ENCODE results near the gene NOX3.
"Not testable (repeated sequence)": the region's sequence is repeated elsewhere in the genome, so short reads cannot be mapped to it uniquely, and the experiment has no call there.

The NOX3 gene

DNA sequence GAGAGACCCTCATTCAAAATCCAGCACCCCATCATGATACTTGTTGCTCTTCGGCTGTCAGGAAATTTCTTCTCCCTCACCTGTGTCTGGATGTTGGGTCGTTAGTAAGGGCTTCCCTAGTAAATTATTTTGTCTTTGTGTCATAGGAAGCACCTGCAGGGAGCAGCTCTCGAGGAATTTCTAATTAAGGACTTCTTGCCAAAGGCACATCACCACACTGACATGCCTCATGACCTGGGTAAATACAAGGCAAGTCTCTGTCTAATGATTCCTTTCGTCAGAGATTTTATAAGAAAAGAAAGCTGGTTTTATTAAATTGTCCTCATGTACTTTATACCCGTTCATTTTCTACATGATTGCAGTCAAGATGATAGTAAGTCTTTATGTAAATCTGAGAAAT is at the start of gene NOX3:
Gene NOX3, minus strand, starts transcription at position 74 of the 400 bp plus-strand sequence. Its CDS starts 39 bp downstream, at position 35.
- no peak for DNase-seq (ENCODE audit: low read depth in 2 of 2)

DNA sequence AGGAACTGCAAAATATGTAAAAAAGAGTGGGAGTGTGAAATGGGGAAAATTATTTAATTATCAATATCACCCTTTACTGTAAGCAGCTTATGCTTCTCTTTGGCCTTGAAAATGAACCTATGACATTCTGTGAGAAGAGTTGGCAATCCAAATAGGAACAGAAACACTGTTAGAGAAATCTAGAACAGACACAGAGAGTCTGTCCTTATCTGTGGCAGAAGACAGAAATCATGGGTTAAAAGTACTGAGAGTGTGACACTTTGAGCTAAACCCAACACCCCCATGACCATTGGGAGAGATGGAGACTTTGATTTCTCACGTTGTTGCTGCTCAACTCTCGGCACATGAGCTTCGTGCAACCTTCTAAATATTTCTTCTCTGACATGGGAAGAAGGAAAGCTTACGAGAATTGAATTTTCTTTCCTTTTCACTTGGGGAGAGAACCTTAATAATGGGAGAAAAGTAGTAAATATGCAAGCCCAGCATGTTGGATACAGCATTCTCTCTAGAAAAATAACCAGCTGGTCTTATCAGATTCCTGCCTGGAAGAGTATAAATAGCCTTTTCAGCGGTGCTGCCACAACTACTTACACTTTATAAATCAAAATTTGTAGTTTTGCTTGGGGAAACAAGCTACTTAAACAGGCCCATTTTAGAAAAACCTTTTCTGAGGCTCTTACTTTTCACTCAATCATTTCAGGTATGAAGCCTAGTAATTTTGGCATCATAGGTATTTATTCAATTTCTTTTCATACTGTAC is 49.4 kb upstream of the NOX3 start:
- DNase-seq (ENCODE audit: low read depth in 2 of 2), result no peak

- no peak for DNase-seq (ENCODE audit: low read depth in 2 of 2)
Observed at GRCh38 chr6:155502393-155502792, 46.8 kb upstream of the NOX3 start.

- no peak for DNase-seq (ENCODE audit: low read depth in 2 of 2)
Observed at GRCh38 chr6:155499574-155499973, 43.9 kb upstream of the NOX3 start.

DNA sequence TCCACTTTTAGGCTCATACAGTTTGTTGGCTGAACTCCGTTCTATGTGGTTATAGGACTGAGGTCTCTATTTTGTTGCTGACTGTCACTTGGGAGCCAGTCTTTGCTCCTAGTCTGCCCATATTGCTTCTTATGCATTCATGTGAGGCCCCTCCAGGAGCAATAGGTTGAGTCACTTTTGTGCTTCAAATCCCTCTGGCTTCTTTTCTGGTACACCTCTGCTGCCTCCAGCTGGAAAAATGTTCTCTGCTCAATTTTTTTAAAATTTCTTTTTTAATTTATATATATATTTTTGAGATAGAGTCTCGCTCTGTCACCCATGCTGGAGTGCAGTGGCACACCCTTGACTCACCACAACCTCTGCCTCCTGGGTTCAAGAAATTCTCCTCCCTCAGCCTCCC is 42.7 kb upstream of the NOX3 start:
- no peak for DNase-seq (ENCODE audit: low read depth in 2 of 2)

DNA sequence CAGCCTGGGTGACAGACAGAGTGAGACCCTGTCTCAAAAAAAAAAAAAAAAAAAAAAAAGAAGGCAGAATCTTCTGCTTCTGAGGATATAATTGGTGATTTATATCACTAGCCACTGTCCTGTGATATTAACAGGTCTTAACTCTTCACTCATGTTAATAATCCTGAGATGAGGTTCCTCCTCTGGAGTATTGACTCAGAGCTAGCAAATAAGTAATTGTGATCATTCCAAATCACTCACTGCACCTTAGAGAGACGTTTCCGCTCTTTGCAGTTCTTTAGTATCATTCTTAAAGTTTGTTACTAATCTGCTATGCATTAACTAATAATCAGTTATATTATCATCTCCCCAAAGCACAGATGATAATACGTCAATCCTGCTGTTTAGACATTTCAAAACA is 41.6 kb upstream of the NOX3 start:
- no peak for DNase-seq (ENCODE audit: low read depth in 2 of 2)

- no peak for DNase-seq (ENCODE audit: low read depth in 2 of 2)
Observed at GRCh38 chr6:155495011-155495768, 39.6 kb upstream of the NOX3 start.

DNA sequence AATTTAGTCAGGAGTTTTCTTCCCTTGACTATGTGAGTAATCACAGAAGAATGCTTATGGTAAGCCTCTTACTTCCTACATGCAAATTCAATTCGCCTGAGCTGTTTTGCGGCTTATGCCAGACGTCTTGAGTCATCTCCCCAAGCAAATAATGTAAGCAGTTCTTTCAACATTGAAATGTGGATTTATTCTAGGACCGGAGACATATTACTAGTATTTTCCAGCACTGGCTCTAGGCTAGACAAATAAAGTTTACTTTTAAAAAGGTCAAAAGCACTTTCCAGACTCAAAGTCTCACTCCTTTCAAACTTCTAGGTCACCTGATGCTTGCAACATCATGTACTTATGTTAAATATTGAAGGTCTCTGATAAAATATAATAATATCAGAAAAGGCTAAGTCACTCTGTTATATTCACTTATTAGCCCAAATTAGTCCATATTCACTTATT is 38.1 kb upstream of the NOX3 start:
- no peak for DNase-seq (ENCODE audit: low read depth in 2 of 2)

GRCh38 chr6:155493026-155493693 is 37.5 kb upstream of the NOX3 start:
- DNase-seq (ENCODE audit: low read depth in 2 of 2), result no peak

DNA sequence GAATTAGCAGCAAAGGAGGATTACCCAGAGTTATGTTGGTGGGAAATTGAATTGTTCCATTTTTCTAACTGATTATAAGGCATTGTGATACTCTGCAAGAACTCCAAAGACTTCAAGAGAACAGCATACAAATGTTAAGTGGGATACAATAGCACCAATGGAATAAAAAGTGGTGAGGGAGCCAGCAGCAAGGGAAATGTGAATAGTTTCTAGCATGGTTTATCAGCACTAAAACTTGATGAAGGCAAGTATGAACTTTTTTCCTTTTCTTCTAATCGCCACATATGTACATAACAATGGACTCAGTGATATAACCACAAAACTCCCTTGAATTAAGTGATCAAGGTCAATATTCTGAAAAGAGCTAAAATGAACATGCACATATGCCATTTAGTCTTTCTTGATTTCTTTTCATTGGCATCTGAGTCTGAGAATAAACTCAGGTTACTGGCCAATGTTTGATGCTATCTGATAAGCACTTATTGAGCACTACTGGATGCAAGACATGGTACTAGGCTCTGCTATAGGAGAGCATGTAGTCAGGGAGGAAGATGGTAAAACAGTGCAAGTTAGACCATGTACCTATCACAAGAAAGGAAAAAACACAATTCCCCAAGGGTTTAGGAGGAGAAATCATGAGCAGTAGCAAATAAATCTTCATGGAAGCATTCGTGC is 36.6 kb upstream of the NOX3 start:
- DNase-seq (ENCODE audit: low read depth in 2 of 2), result no peak

DNA sequence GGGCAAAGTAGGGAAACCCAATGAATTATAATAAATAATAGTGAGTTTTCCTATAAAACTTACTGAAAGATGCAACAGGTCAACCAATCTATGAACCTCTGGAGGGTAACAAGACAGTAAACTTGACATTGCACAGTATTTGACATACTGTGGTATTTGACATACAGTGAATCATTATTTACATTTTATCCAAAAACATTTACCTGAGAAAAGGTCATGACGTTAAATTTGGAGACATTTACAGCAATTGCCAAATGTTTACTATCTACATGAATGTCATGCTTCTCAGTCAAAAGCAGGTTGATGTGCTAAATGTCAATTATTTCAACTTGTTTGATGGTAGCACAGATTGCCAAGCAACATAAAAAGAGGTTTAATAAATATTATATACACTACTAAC is 35.8 kb upstream of the NOX3 start:
- DNase-seq (ENCODE audit: low read depth in 2 of 2), result no peak

DNA sequence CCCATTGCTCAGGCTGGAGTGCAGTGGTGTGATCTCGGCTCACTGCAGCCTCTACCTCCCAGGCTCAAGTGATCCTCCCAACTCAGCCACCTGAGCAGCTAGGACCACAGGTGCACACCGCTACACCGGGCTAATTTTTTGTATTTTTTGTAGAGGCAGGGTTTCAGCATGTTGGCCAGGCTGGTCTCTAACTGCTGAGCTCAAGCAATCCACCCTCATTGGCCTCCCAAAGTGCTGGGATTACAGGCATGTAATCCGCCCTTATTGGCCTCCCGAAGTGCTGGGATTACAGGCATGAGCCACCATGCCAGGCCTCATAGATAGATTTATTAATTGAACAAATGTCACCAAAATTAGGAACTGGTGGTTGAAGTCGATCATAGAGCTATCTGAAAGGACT is 32.6 kb upstream of the NOX3 start:
- not testable (repeated sequence) for DNase-seq (ENCODE audit: low read depth in 2 of 2)

- DNase-seq (ENCODE audit: low read depth in 2 of 2), result no peak
Observed at GRCh38 chr6:155487371-155488130, 31.9 kb upstream of the NOX3 start.

GRCh38 chr6:155486721-155487294 is 31.2 kb upstream of the NOX3 start:
- DNase-seq (ENCODE audit: low read depth in 2 of 2), result no peak

DNA sequence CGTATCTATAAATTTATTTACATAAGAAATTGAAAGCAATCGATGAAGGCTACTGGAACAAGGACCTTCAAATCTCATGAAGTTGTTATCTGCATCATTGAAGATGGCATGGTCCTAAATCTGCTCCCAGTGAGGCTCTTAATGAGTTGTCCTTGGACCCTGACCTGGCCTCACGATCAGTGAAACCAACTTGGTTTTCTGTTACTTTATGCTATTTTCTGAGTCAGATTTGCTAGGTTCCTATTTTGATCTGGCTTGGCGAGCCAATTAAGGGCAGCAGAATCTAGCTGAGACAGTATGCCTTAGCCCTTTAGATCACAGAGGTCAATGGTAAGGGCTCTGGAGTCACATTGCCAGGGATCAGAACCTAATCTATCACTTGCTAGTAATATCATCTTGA is 30.1 kb upstream of the NOX3 start:
- no peak for DNase-seq (ENCODE audit: low read depth in 2 of 2)

- no peak for DNase-seq (ENCODE audit: low read depth in 2 of 2)
Observed at GRCh38 chr6:155483858-155484257, 28.2 kb upstream of the NOX3 start.

DNA sequence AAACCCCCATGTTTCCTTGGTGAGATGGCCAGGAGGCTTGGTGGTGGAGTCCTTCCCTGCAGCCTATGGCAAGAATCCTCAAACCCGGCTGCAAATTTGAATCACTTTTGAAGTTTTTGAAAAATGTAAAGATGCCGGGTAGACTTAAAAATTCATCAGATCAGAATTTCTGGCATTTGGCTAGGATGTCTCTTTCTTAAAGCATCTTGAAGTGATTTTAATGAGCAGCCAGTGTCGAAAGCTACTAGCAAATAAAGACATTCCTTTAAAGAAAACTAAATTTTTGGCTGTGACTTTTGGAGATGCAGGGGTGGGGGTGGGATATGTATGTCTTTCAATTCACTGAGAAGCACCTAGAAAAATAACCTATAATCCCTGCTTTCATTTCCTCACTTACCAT is 25.6 kb upstream of the NOX3 start:
- DNase-seq (ENCODE audit: low read depth in 2 of 2), result no peak

DNA sequence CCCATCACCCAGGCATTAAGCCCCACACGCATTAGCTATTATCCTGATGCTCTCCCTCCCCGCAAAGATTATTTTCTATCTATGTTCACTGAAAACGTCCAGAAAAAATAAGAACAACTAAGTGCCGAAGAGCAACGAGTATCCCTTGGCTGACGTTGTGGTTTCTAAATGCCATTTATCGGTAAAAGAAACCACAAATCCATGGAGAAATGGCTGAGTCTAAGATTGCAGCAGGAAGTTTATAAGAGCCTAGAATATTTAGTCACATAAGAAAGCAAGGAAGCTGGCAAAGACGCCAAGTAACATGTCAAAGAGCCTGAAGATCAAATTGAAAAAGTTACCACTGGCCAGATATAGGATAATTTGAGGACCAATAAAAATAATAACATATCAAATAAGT is 18.1 kb upstream of the NOX3 start:
- no peak for DNase-seq (ENCODE audit: low read depth in 2 of 2)

GRCh38 chr6:155472886-155473285 is 17.2 kb upstream of the NOX3 start:
- no peak for DNase-seq (ENCODE audit: low read depth in 2 of 2)

DNA sequence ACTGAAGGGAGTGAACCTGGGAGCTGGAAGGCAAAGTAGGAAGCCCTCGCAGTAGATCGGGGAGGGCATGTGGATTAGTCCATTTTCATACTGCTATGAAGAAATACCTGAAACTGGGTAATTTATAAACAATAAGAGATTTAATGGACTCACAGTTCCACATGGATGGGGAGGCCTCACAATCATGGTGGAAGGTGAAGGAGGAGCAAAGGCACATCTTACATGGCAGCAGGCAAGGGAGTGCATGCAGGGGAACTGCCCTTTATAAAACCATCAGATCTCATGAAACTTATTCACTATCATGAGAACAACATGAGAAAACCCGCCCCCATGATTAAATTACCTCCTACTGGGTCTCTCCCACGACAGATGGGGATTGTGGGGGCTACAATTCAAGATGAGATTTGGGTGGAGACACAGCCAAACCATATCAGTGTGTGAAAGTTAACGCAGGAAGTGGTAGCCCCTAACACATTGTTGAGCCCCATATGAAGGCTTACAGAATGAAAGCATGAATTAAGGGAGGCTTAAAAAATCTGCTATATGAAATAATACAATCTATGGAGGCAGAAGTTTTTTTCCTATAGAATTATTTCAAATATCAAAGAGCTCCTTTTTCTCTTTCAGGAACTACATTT is 15.5 kb upstream of the NOX3 start:
- DNase-seq (ENCODE audit: low read depth in 2 of 2), result not testable (repeated sequence)

All from stimulated activated CD8-positive, alpha-beta memory T cell treated with anti-CD3 and anti-CD28 coated beads, Interleukin-2, amount 100 ng/mL, for 48 hours (primary cell).